K562 (cell line): ENCODE measurements around the gene KRTAP1-5. TPM values are rescaled to one million over a fixed set of nuclear protein-coding genes. Genes with fewer than 3 reads are reported as not detected.

Experiments used
- ATAC-seq: fragments of 200-7000 bp; cut with Tn5 transposase; 3 replicates; pipeline ENCODE4 v1.9.1; 2020; ENCODE audit warnings: moderate library complexity
- BruUV-seq: library from RNA; stranded (reverse); fragments of 400-500 nt; replicated peaks from 2 replicates; lab custom pipeline; 2021; lab: Mats Ljungman, UMichigan
- CTCF ChIA-PET: fragments of 300-600 bp; formaldehyde crosslinking; extraction: SDS; loops from one replicate; lab custom pipeline; 2021; ENCODE audit warnings: low intra/inter-chr PET ratio; lab: Yijun Ruan, JAX
- POLR2A ChIA-PET: fragments of 300-600, 350-650 bp; sonication (Branson Sonifier 250); formaldehyde crosslinking; extraction: SDS; loops from one replicate; lab custom pipeline; 2021; ENCODE audit warnings: antibody characterized with exemption, inconsistent platforms; lab: Yijun Ruan, JAX
- DNase-seq, 4 experiments: peaks; one replicate each; pipeline versions ENCODE4 v3.0.0 to v3.0.0-alpha.2; 2011 to 2018; ENCODE audit warnings: low spot score in 3 of 4, mixed read lengths in 3 of 4; ENCODE audit errors: extremely low read depth in 1 of 4
- FAIRE-seq: peaks from 2 replicates; lab custom pipeline; 2011; peaks lifted over from hg19 to GRCh38; lab: Jason Lieb, UNC
- H2AFZ ChIP-seq: 2 replicates; pipeline ENCODE4 v1.6.0; 2011; ENCODE audit warnings: low read depth, low read length, control low read depth, inconsistent platforms
- H3K27ac ChIP-seq: fragments of 200-600 bp; 3 replicates; pipeline ENCODE4 v1.8.0; 2011; ENCODE audit warnings: low read depth, mild to moderate bottlenecking, control low read depth, inconsistent platforms, low read length, moderate library complexity, mixed read lengths; ENCODE audit errors: extremely low read depth
- H3K27me3 ChIP-seq, 2 experiments: fragments of 300-600 bp in 1 of 2; 2 replicates in 1 of 2; 3 replicates in 1 of 2; pipeline versions ENCODE4 v1.6.0 to v1.8.0; 2011; ENCODE audit warnings: inconsistent platforms in 2 of 2, low read length in 2 of 2, mild to moderate bottlenecking in 1 of 2, mixed read lengths in 1 of 2, moderate library complexity in 1 of 2; ENCODE audit not compliant: control insufficient read depth in 2 of 2, insufficient read depth in 2 of 2
- H3K36me3 ChIP-seq: fragments of 300-600 bp; 3 replicates; pipeline ENCODE4 v1.8.0; 2011; ENCODE audit warnings: mild to moderate bottlenecking, low read length, inconsistent platforms; ENCODE audit not compliant: control insufficient read depth, insufficient read depth
- H3K4me1 ChIP-seq, 2 experiments: fragments of 200-600 bp in 1 of 2; replicated peaks in 1 of 2; 2 replicates in 1 of 2; 3 replicates in 1 of 2; pipeline versions ENCODE4 v1.5.1 to v1.8.0; 2011; ENCODE audit warnings: inconsistent platforms in 2 of 2, low read length in 2 of 2, mild to moderate bottlenecking in 1 of 2, mixed read lengths in 1 of 2, moderate library complexity in 1 of 2; ENCODE audit not compliant: control insufficient read depth in 2 of 2, insufficient read depth in 2 of 2
- H3K4me2 ChIP-seq: 2 replicates; pipeline ENCODE4 v1.6.1; 2011; ENCODE audit warnings: low read length, control low read depth, inconsistent platforms, mixed read lengths; ENCODE audit not compliant: insufficient read depth
- H3K4me3 ChIP-seq: fragments of 200-600 bp; sonication (generic), shearing (Covaris generic); 2 replicates; pipeline ENCODE4 v1.5.1; 2016; ENCODE audit warnings: control low read depth, inconsistent platforms
- H3K79me2 ChIP-seq: fragments of 200-600 bp; 3 replicates; pipeline ENCODE4 v1.8.0; 2011; ENCODE audit warnings: low read length, inconsistent platforms; ENCODE audit not compliant: control insufficient read depth, insufficient read depth
- H3K9ac ChIP-seq, 2 experiments: 2 replicates each; pipeline versions ENCODE4 v1.6.0 to v1.6.1; 2011; ENCODE audit warnings: low read depth in 2 of 2, low read length in 2 of 2, control low read depth in 1 of 2, inconsistent platforms in 1 of 2, mild to moderate bottlenecking in 1 of 2, mixed read lengths in 1 of 2; ENCODE audit not compliant: insufficient read depth in 1 of 2
- H3K9me1 ChIP-seq: one replicate; pipeline ENCODE4 v1.6.0; 2011; ENCODE audit warnings: inconsistent platforms, mild to moderate bottlenecking, low read length, moderate library complexity; ENCODE audit not compliant: control insufficient read depth, insufficient read depth
- H3K9me3 ChIP-seq: replicated peaks from 2 replicates; pipeline ENCODE4 v1.5.1; 2011; ENCODE audit warnings: low read depth, low read length, inconsistent platforms; ENCODE audit not compliant: control insufficient read depth, insufficient read depth
- H4K20me1 ChIP-seq: replicated peaks from 2 replicates; pipeline ENCODE4 v1.6.1; 2011; ENCODE audit warnings: low read length, inconsistent platforms, mixed read lengths; ENCODE audit not compliant: control insufficient read depth, insufficient read depth
- ATF1 ChIP-seq, 2 experiments: fragments of 450-650 bp in 1 of 2; IDR thresholded peaks; 2 replicates each; pipeline ENCODE4 v1.6.1; 2016; ENCODE audit warnings: missing compliant biosample characterization in 1 of 2, missing genetic modification characterization in 1 of 2
- GATAD2B ChIP-seq: fragments of 450-650 bp; IDR thresholded peaks from 2 replicates; pipeline ENCODE4 v1.6.1; 2017; ENCODE audit warnings: mild to moderate bottlenecking, borderline replicate concordance
- HNRNPL ChIP-seq: fragments of 200-400 bp; formaldehyde crosslinking; IDR thresholded peaks from 2 replicates; pipeline ENCODE4 v1.6.1; 2017; ENCODE audit warnings: low read depth, mild to moderate bottlenecking, low read length
- ID3 ChIP-seq, 2 experiments: fragments of 250-450 bp in 1 of 2; fragments of 450-650 bp in 1 of 2; sonication (Bioruptor Pico) in 1 of 2; IDR thresholded peaks; 2 replicates each; pipeline versions ENCODE4 v1.6.1 to v1.8.0; 2016 to 2021; ENCODE audit warnings: mild to moderate bottlenecking in 2 of 2, moderate library complexity in 2 of 2, missing compliant biosample characterization in 1 of 2, missing genetic modification characterization in 1 of 2
- MEIS2 ChIP-seq: fragments of 450-650 bp; IDR thresholded peaks from 2 replicates; pipeline ENCODE4 v1.6.1; 2014; ENCODE audit warnings: mild to moderate bottlenecking; ENCODE audit not compliant: partially characterized antibody
- PCBP1 ChIP-seq: fragments of 200-400 bp; formaldehyde crosslinking; IDR thresholded peaks from 2 replicates; pipeline ENCODE4 v1.6.1; 2018; ENCODE audit warnings: mild to moderate bottlenecking, low read depth, low read length; ENCODE audit not compliant: poor library complexity, severe bottlenecking
- PHTF2 ChIP-seq: fragments of 250-450 bp; sonication (Bioruptor Pico); IDR thresholded peaks from 2 replicates; pipeline ENCODE4 v1.5.0; 2021; ENCODE audit warnings: mild to moderate bottlenecking
- PYGO2 ChIP-seq: fragments of 450-650 bp; IDR thresholded peaks from 2 replicates; pipeline ENCODE4 v1.6.1; 2016; ENCODE audit warnings: mild to moderate bottlenecking, missing genetic modification characterization, moderate library complexity, missing compliant biosample characterization
- RBM15 ChIP-seq: fragments of 200-400 bp; formaldehyde crosslinking; IDR thresholded peaks from 2 replicates; pipeline ENCODE4 v1.6.1; 2018; ENCODE audit warnings: mild to moderate bottlenecking, low read length, moderate library complexity; ENCODE audit not compliant: insufficient read depth
- RUNX1 ChIP-seq: sonication (generic); IDR thresholded peaks from 2 replicates; pipeline ENCODE4 v1.6.1; 2016; ENCODE audit warnings: antibody characterized with exemption, low read depth
- TAF15 ChIP-seq: fragments of 200-400 bp; formaldehyde crosslinking; IDR thresholded peaks from 2 replicates; pipeline ENCODE4 v1.6.1; 2017; ENCODE audit warnings: mild to moderate bottlenecking, low read depth, low read length, moderate library complexity
- THRA ChIP-seq: fragments of 450-650 bp; IDR thresholded peaks from 2 replicates; pipeline ENCODE4 v1.6.1; 2017; ENCODE audit warnings: mild to moderate bottlenecking, moderate library complexity
- ZC3H4 ChIP-seq: sonication (generic); formaldehyde crosslinking; IDR thresholded peaks from 2 replicates; pipeline ENCODE4 v1.9.0; 2021; ENCODE audit warnings: missing genetic modification reagents, borderline replicate concordance
- ZNF124 ChIP-seq: sonication (generic); formaldehyde crosslinking; IDR thresholded peaks from 2 replicates; pipeline ENCODE4 v1.8.1; 2022; ENCODE audit warnings: missing genetic modification reagents
- ZNF23 ChIP-seq: fragments of 250-450 bp; sonication (Bioruptor Pico); IDR thresholded peaks from 2 replicates; pipeline ENCODE4 v1.4.0; 2020; ENCODE audit warnings: mild to moderate bottlenecking
- ZNF507 ChIP-seq: conservative IDR thresholded peaks from 2 replicates; pipeline ENCODE4 v1.6.1; 2017; ENCODE audit warnings: missing genetic modification characterization, missing compliant biosample characterization
- WGBS: fragments of 100-300 bp; shearing (Covaris generic); methylation state at CpG from one replicate; pipeline ENCODE4 v1.1.6; 2016; ENCODE audit warnings: low coverage, mixed read lengths; ENCODE audit not compliant: insufficient coverage; ENCODE audit errors: missing lambda C conversion rate; 5-methylcytosine and 5-hydroxymethylcytosine counted together
- in situ Hi-C: fragments of 300-500 bp; cut with MboI; formaldehyde crosslinking; loops from 4 replicates; pipeline ENCODE4 v1.15.0; 2018; ENCODE audit warnings: inconsistent platforms, mixed read lengths
- intact Hi-C: fragments of 100-400 bp; cut with micrococcal nuclease; formaldehyde crosslinking; loops from 2 replicates; pipeline ENCODE4 v1.14.2; 2022
- polyA plus RNA-seq, 8 experiments: library from polyadenylated mRNA; depleted of rRNA in 4 of 8; stranded (reverse) in 5 of 8; unstranded in 3 of 8; fragments of >200 nt; fragmentation: Nextera tagmentation in 2 of 8; fragmentation: Illumina TruSeq in 1 of 8; extraction: Ambion mirVana in 2 of 8; extraction: Trizol in 1 of 8; gene quantifications; 2 replicates each; pipeline versions ENCODE4 v1.2.1 to v1.2.3, GENCODE V29; 2011 to 2014; ENCODE audit warnings: inconsistent platforms in 1 of 8, missing spikeins in 1 of 8
- total RNA-seq, 7 experiments: library from RNA; depleted of rRNA in 6 of 7; stranded (reverse); fragments of >200 nt in 6 of 7; fragmentation: Illumina TruSeq in 2 of 7; extraction: Trizol in 2 of 7; gene quantifications; 2 replicates each; pipeline versions ENCODE4 v1.2.1 to v1.2.3, GENCODE V29; 2011 to 2021; ENCODE audit warnings: low replicate concordance in 1 of 7
- TF ChIP-seq, protein P1 (sequence below): fragments of 200-800 bp; sonication (Bioruptor generic); IDR thresholded peaks from 2 replicates; pipeline ENCODE4 v1.6.1; 2017; ENCODE audit warnings: missing genetic modification characterization, missing compliant biosample characterization
- TF ChIP-seq, protein P2 (sequence below): sonication (generic); formaldehyde crosslinking; IDR thresholded peaks from 2 replicates; pipeline ENCODE4 v1.4.0; 2020; ENCODE audit warnings: mild to moderate bottlenecking, missing genetic modification reagents

Gene KRTAP1-5
- total and polyA plus RNA-seq, 9 of the 15 experiments (the other 6 are each of a cell fraction or from before 2014, with no cell fraction given): not detected

GRCh38 chr17:41058741-41059140, 31.7 kb upstream of the KRTAP1-5 start:
- H3K9ac ChIP-seq: no peak overlapping the region
- TF ChIP-seq PCBP1 (no peak), RBM15 (no peak), ZNF124 (no peak), ZNF23 (CRISPR knock-in tag) (no peak), ZNF507 (no peak), PHTF2 (no peak), THRA (no peak), ATF1 (CRISPR knock-in tag; IDR thresholded peaks at IDR 0.05) (no peak), ATF1 (tag; IDR thresholded peaks at IDR 0.05) (no peak), MEIS2 (no peak), GATAD2B (no peak), ZC3H4 (CRISPR knock-in tag) (no peak), TAF15 (no peak), HNRNPL (no peak), ID3 (CRISPR knock-in tag; IDR thresholded peaks at IDR 0.05) (no peak), ID3 (tag; IDR thresholded peaks at IDR 0.05) (no peak), RUNX1 (no peak), PYGO2 (tag) (no peak)
- TF ChIP-seq, protein P1, sequence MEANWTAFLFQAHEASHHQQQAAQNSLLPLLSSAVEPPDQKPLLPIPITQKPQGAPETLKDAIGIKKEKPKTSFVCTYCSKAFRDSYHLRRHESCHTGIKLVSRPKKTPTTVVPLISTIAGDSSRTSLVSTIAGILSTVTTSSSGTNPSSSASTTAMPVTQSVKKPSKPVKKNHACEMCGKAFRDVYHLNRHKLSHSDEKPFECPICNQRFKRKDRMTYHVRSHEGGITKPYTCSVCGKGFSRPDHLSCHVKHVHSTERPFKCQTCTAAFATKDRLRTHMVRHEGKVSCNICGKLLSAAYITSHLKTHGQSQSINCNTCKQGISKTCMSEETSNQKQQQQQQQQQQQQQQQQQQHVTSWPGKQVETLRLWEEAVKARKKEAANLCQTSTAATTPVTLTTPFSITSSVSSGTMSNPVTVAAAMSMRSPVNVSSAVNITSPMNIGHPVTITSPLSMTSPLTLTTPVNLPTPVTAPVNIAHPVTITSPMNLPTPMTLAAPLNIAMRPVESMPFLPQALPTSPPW (CRISPR knock-in tag): no peak
- TF ChIP-seq, protein P2, sequence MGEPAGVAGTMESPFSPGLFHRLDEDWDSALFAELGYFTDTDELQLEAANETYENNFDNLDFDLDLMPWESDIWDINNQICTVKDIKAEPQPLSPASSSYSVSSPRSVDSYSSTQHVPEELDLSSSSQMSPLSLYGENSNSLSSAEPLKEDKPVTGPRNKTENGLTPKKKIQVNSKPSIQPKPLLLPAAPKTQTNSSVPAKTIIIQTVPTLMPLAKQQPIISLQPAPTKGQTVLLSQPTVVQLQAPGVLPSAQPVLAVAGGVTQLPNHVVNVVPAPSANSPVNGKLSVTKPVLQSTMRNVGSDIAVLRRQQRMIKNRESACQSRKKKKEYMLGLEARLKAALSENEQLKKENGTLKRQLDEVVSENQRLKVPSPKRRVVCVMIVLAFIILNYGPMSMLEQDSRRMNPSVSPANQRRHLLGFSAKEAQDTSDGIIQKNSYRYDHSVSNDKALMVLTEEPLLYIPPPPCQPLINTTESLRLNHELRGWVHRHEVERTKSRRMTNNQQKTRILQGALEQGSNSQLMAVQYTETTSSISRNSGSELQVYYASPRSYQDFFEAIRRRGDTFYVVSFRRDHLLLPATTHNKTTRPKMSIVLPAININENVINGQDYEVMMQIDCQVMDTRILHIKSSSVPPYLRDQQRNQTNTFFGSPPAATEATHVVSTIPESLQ (CRISPR knock-in tag): no peak

More at GRCh38 chr17:41058741-41059140, 31.7 kb upstream of the KRTAP1-5 start:
- Histone ChIP-seq H3K4me3 (no peak overlapping the region), H3K27ac (no peak overlapping the region), H3K36me3 (no peaks in the 10 kb centered on the region), H3K4me1 (no peaks in the 10 kb centered on the region), H3K4me2 (no peak overlapping the region), H2AFZ (no peak overlapping the region), H3K27me3 (peaks cover 4 to 5% of the 10 kb centered on the region in 2 experiments; a peak in 4 of 5 replicates), H3K79me2 (no peaks in the 10 kb centered on the region), H4K20me1 (no peaks in the 10 kb centered on the region; the same call in 1 of the 2 replicates), H3K9me1 (no peaks in the 10 kb centered on the region), H3K9me3 (no peaks in the 10 kb centered on the region)
- 1% methylated on average over 5 of the region's 5 CpGs for WGBS
- FAIRE-seq: no peak
- in situ Hi-C loops (no loop called here), intact Hi-C loops (no loop called here)
- CTCF ChIA-PET: interaction anchor here (0.7 kb wide), 1 partner anchor 206 kb away, joined by 3 read pairs; no protein-coding TSS in a partner anchor
- ATAC-seq: no peak
- POLR2A ChIA-PET: interaction anchor here (0.9 to 1.3 kb wide), 2 partner anchors 29 to 239 kb away, joined by 3 to 4 read pairs; no protein-coding TSS in a partner anchor
- BruUV-seq: no TSS peak
- DNase-seq: no peak
